Hepatocyte (in vitro differentiated cells): Measurements from ENCODE around the gene CBL. TPM values are rescaled to one million over a fixed set of nuclear protein-coding genes. Genes with fewer than 3 reads are reported as not detected.

Experiments
- DNase-seq: peaks from one replicate; pipeline ENCODE4 v3.0.0-alpha.2; 2016; ENCODE audit warnings: low spot score
- H2AFZ ChIP-seq: fragments of 200-600 bp; sonication (generic); 2 replicates; pipeline ENCODE4 v1.6.0; 2016; ENCODE audit warnings: antibody characterized with exemption, mild to moderate bottlenecking
- H3K27ac ChIP-seq: fragments of 200-600 bp; sonication (generic); 2 replicates; pipeline ENCODE4 v1.5.1; 2016; ENCODE audit warnings: mild to moderate bottlenecking
- H3K27me3 ChIP-seq: fragments of 200-600 bp; sonication (generic); 2 replicates; pipeline ENCODE4 v1.6.1; 2016
- H3K36me3 ChIP-seq: fragments of 200-600 bp; sonication (generic); replicated peaks from 2 replicates; pipeline ENCODE4 v1.5.1; 2016; ENCODE audit warnings: low read depth; ENCODE audit not compliant: insufficient read depth
- H3K4me1 ChIP-seq: fragments of 200-600 bp; sonication (generic); 2 replicates; pipeline ENCODE4 v1.5.1; 2016; ENCODE audit warnings: mild to moderate bottlenecking, moderate library complexity; ENCODE audit not compliant: insufficient read depth
- H3K4me2 ChIP-seq: fragments of 200-600 bp; sonication (generic); 2 replicates; pipeline ENCODE4 v1.6.0; 2016
- H3K4me3 ChIP-seq: fragments of 200-600 bp; sonication (generic); 2 replicates; pipeline ENCODE4 v1.5.1; 2016; ENCODE audit warnings: mild to moderate bottlenecking
- H3K79me2 ChIP-seq: fragments of 200-600 bp; sonication (generic); 2 replicates; pipeline ENCODE4 v1.6.0; 2017; ENCODE audit warnings: mild to moderate bottlenecking
- H3K9me2 ChIP-seq: fragments of 200-600 bp; sonication (generic); replicated peaks from 2 replicates; pipeline ENCODE4 v1.6.0; 2017; ENCODE audit warnings: mild to moderate bottlenecking; ENCODE audit not compliant: insufficient read depth
- H3K9me3 ChIP-seq: fragments of 200-600 bp; sonication (generic); 2 replicates; pipeline ENCODE4 v1.5.1; 2016; ENCODE audit warnings: low read depth, mild to moderate bottlenecking
- H4K20me1 ChIP-seq: fragments of 200-600 bp; sonication (generic); 2 replicates; pipeline ENCODE4 v1.6.0; 2016; ENCODE audit warnings: mild to moderate bottlenecking; ENCODE audit not compliant: insufficient read depth, poor library complexity, severe bottlenecking
- CTCF ChIP-seq: fragments of 200-600 bp; sonication (generic); IDR thresholded peaks from 2 replicates; pipeline ENCODE4 v1.5.1; 2016; ENCODE audit warnings: antibody characterized with exemption, mild to moderate bottlenecking; ENCODE audit not compliant: poor library complexity
- EZH2 ChIP-seq: fragments of 200-600 bp; sonication (generic); IDR thresholded peaks from 2 replicates; pipeline ENCODE4 v1.6.1; 2016; ENCODE audit warnings: antibody characterized with exemption, mild to moderate bottlenecking, borderline replicate concordance
- EZH2phosphoT487 ChIP-seq: fragments of 200-600 bp; sonication (generic); IDR thresholded peaks from one replicate; pipeline ENCODE4 v1.6.1; 2018; ENCODE audit warnings: antibody characterized with exemption, mild to moderate bottlenecking, low read depth, moderate library complexity; ENCODE audit not compliant: unreplicated experiment, severe bottlenecking
- WGBS: methylation state at CpG from one replicate; pipeline ENCODE4 v1.1.6; 2016; ENCODE audit warnings: low lambda C conversion rate; ENCODE audit errors: missing lambda C conversion rate; 5-methylcytosine and 5-hydroxymethylcytosine counted together
- polyA plus RNA-seq: library from polyadenylated mRNA; unstranded; fragments of >200 nt; fragmentation: Nextera tagmentation; extraction: Ambion mirVana; gene quantifications from 2 replicates; pipeline ENCODE4 v1.2.1, GENCODE V29; 2016
- total RNA-seq: library from RNA; depleted of rRNA; stranded (reverse); fragments of >200 nt; gene quantifications from 2 replicates; pipeline ENCODE4 v1.2.3, GENCODE V29; 2014

CBL gene
- total and polyA plus RNA-seq, 2 experiments from 2014 or later, result 6.6 to 15.6 TPM

DNA sequence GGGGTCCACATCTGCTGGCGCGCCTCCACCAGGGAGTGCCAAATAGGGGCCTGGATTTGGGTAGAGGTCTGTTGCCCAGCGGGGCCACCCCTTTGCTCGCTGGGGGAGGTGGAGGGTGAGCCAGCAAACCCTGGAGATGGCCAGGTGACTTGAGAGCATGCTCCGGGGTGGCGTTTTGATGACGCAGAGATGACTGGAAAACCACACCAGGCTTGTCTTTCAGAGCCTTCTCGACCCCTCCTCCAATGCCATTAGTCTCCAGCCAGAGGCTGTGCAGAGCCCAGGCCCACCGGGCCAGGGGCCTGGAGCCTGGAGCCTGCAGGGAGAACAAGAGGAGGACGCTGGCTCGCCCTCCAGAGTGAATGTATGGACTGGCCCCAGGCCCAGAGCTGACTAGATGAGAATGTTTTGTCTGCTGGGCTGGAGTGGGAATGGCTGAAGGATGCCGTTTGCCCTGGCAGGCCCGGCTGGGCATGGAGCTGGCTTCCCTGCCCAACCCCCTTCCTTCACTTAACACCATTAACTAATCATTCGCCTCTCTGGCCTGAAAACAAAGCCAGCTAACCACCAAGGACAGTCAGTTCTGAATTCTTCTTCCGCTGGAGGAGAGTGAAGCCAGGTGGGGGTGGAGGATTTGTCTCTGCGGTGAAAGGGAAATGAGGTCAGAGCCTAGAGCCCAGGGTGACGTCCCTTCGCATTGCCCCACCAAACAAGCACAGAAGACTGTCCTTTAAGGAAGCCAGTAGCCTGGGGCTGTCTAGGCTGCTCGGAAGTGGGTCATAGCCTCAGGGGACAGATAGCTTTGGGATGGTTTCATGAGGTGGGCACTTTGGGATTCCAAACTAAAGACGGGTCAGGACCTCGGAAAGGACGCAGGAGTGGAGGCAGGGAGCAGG, 112.3 kb downstream of the CBL start:
- H3K27me3 ChIP-seq, result peaks cover 42% of the 10 kb centered on the region
- H3K9me3 ChIP-seq, result no peaks in the 10 kb centered on the region
- H4K20me1 ChIP-seq, result no peaks in the 10 kb centered on the region
- no peak for DNase-seq
- peaks cover 31% of the 10 kb centered on the region for H3K4me1 ChIP-seq
- no peaks in the 10 kb centered on the region for H3K9me2 ChIP-seq
- H3K79me2 ChIP-seq, result no peaks in the 10 kb centered on the region
- no peaks in the 10 kb centered on the region for H3K36me3 ChIP-seq
- H3K4me3 ChIP-seq, result no peak overlapping the region
- H3K4me2 ChIP-seq, result no peak overlapping the region
- no peak overlapping the region for H2AFZ ChIP-seq
- TF ChIP-seq EZH2 (no peak), CTCF (no peak), EZH2phosphoT487 (no peak)
- H3K27ac ChIP-seq, result no peak overlapping the region
- 69% methylated on average over 22 of the region's 22 CpGs for WGBS

- no peak overlapping the region for H3K27ac ChIP-seq
- H3K4me2 ChIP-seq, result no peak overlapping the region
- TF ChIP-seq EZH2 (no peak), CTCF (no peak), EZH2phosphoT487 (no peak)
- H3K36me3 ChIP-seq, result no peaks in the 10 kb centered on the region
- no peak overlapping the region for H3K4me3 ChIP-seq
- H3K79me2 ChIP-seq, result no peaks in the 10 kb centered on the region
- DNase-seq, result no peak
- no peak overlapping the region for H2AFZ ChIP-seq
- H4K20me1 ChIP-seq, result no peaks in the 10 kb centered on the region
- H3K9me2 ChIP-seq, result no peaks in the 10 kb centered on the region
- H3K4me1 ChIP-seq, result peaks cover 31% of the 10 kb centered on the region
- peaks cover 40% of the 10 kb centered on the region for H3K27me3 ChIP-seq
- 88% methylated on average over 8 of the region's 8 CpGs for WGBS
- no peaks in the 10 kb centered on the region for H3K9me3 ChIP-seq
These were observed 113.1 kb downstream of the CBL start for GRCh38 chr11:119319136-119319699.

DNA sequence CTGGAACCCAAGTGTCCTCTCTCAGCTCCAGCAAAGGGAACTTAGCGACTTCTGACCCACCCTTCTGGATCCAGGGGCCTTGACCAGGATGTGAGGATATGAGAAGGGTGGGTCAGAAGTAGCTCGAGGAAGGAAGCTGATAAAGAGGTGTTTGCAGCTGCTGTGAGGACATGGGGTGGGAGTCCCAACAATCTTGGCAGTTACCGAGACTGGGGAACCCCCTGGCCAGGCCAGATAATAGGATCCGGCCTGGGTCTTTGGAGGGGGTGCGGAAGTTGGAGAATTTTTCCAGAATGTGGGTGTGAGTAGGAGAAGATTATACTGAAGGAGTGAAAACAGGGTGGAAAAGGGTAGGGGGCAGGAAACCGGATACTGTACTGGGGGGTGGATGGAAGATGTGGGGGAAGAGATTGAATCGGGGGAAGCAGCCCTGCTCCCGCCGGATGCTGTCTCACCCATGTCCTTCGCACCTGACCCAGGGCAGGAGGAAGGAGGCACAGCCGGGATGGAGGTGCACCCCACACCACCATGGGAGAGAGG, 113.6 kb downstream of the CBL start:
- H3K4me2 ChIP-seq, result no peak overlapping the region
- no peak overlapping the region for H3K4me3 ChIP-seq
- no peaks in the 10 kb centered on the region for H4K20me1 ChIP-seq
- peaks cover 35% of the 10 kb centered on the region for H3K27me3 ChIP-seq
- no peak for TF ChIP-seq EZH2phosphoT487
- TF ChIP-seq EZH2, result no peak
- TF ChIP-seq CTCF, result no peak
- no peak overlapping the region for H3K27ac ChIP-seq
- no peak overlapping the region for H2AFZ ChIP-seq
- peaks cover 31% of the 10 kb centered on the region for H3K4me1 ChIP-seq
- no peaks in the 10 kb centered on the region for H3K79me2 ChIP-seq
- no peak for DNase-seq
- 78% methylated on average over 11 of the region's 11 CpGs for WGBS
- no peaks in the 10 kb centered on the region for H3K36me3 ChIP-seq
- no peaks in the 10 kb centered on the region for H3K9me3 ChIP-seq
- H3K9me2 ChIP-seq, result no peaks in the 10 kb centered on the region
